IMR-90 (cell line): ENCODE data around the gene NMRK2. TPM values are rescaled to one million over a fixed set of nuclear protein-coding genes. Genes with fewer than 3 reads are reported as not detected.
A peak's percentile ranks its signal among the peaks of the same experiment; 100 is the strongest.

Experiments
- ATAC-seq: fragments of 200-7000 bp; cut with Tn5 transposase; 2 replicates; pipeline ENCODE4 v1.9.1; 2020; ENCODE audit warnings: low read depth, mild to moderate bottlenecking, moderate library complexity
- BruUV-seq: library from RNA; stranded (reverse); fragments of 400-500 nt; replicated peaks from 2 replicates; lab custom pipeline; 2021; lab: Mats Ljungman, UMichigan
- CTCF ChIA-PET: fragments of 300-600 bp; formaldehyde crosslinking; extraction: SDS; loops from one replicate; lab custom pipeline; 2021; ENCODE audit warnings: antibody characterized with exemption; lab: Yijun Ruan, JAX
- POLR2A ChIA-PET: fragments of 300-600 bp; sonication (Branson Sonifier 250); formaldehyde crosslinking; loops from one replicate; lab custom pipeline; 2022; ENCODE audit warnings: antibody characterized with exemption; ENCODE audit not compliant: unreplicated experiment; lab: Charles Lee
- DNase-seq: peaks from one replicate; pipeline ENCODE4 v3.0.0; 2013
- H2AFZ ChIP-seq: replicated peaks from 2 replicates; pipeline ENCODE3; 2013; ENCODE audit warnings: low read length, mild to moderate bottlenecking; ENCODE audit not compliant: poor library complexity
- H2AK5ac ChIP-seq: 2 replicates; pipeline ENCODE4 v1.6.1; 2013; ENCODE audit warnings: low read depth, low read length, inconsistent platforms
- H2AK9ac ChIP-seq: replicated peaks from 2 replicates; pipeline ENCODE3; 2013; ENCODE audit warnings: mild to moderate bottlenecking, low read depth, low read length, moderate library complexity; ENCODE audit not compliant: poor library complexity
- H2BK120ac ChIP-seq: 2 replicates; pipeline ENCODE4 v1.6.1; 2013; ENCODE audit warnings: low read depth, low read length, inconsistent platforms
- H2BK15ac ChIP-seq: 3 replicates; pipeline ENCODE4 v1.6.1; 2013; ENCODE audit warnings: low read depth, low read length, inconsistent platforms
- H2BK20ac ChIP-seq: 2 replicates; pipeline ENCODE4 v1.6.1; 2013; ENCODE audit warnings: low read depth, mild to moderate bottlenecking, inconsistent platforms, low read length, moderate library complexity
- H2BK5ac ChIP-seq: 2 replicates; pipeline ENCODE4 v1.6.1; 2013; ENCODE audit warnings: mild to moderate bottlenecking, low read depth, low read length, inconsistent platforms; ENCODE audit not compliant: poor library complexity, severe bottlenecking
- H3K14ac ChIP-seq: replicated peaks from 2 replicates; pipeline ENCODE4 v1.6.1; 2013; ENCODE audit warnings: low read depth, low read length, inconsistent platforms
- H3K18ac ChIP-seq: 2 replicates; pipeline ENCODE4 v1.6.1; 2013; ENCODE audit warnings: low read depth, low read length, control low read depth
- H3K23ac ChIP-seq: 2 replicates; pipeline ENCODE4 v1.6.1; 2013; ENCODE audit warnings: low read depth, low read length, inconsistent platforms
- H3K27ac ChIP-seq: 2 replicates; pipeline ENCODE4 v1.5.1; 2013; ENCODE audit warnings: mild to moderate bottlenecking, control low read depth, low read length; ENCODE audit not compliant: insufficient read depth
- H3K27me3 ChIP-seq: 2 replicates; pipeline ENCODE4 v1.6.1; 2013; ENCODE audit warnings: low read length; ENCODE audit not compliant: control insufficient read depth, insufficient read depth
- H3K36me3 ChIP-seq: 2 replicates; pipeline ENCODE4 v1.6.1; 2013; ENCODE audit warnings: low read length, mixed read lengths; ENCODE audit not compliant: control insufficient read depth, insufficient read depth
- H3K4ac ChIP-seq: 2 replicates; pipeline ENCODE4 v1.6.1; 2013; ENCODE audit warnings: low read depth, low read length, inconsistent platforms
- H3K4me1 ChIP-seq: 2 replicates; pipeline ENCODE4 v1.6.1; 2013; ENCODE audit warnings: low read length, mixed read lengths; ENCODE audit not compliant: control insufficient read depth, insufficient read depth
- H3K4me2 ChIP-seq: 2 replicates; pipeline ENCODE4 v1.6.1; 2013; ENCODE audit warnings: low read depth, mild to moderate bottlenecking, control low read depth, low read length, moderate library complexity
- H3K4me3 ChIP-seq: 2 replicates; pipeline ENCODE4 v1.5.1; 2013; ENCODE audit warnings: low read depth, mild to moderate bottlenecking, control low read depth, low read length, moderate library complexity; ENCODE audit not compliant: insufficient read depth
- H3K56ac ChIP-seq: 2 replicates; pipeline ENCODE4 v1.6.1; 2013; ENCODE audit warnings: low read length, inconsistent platforms; ENCODE audit not compliant: insufficient read depth; ENCODE audit errors: extremely low read depth
- H3K79me1 ChIP-seq, 2 experiments: 2 replicates each; pipeline ENCODE4 v1.6.1; 2013; ENCODE audit warnings: low read length in 2 of 2, inconsistent platforms in 1 of 2, low read depth in 1 of 2
- H3K9ac ChIP-seq: 2 replicates; pipeline ENCODE4 v1.6.1; 2013; ENCODE audit warnings: low read depth, low read length, control low read depth
- H3K9me1 ChIP-seq: 2 replicates; pipeline ENCODE4 v1.6.1; 2013; ENCODE audit warnings: low read length, inconsistent platforms; ENCODE audit not compliant: insufficient read depth
- H3K9me3 ChIP-seq: 2 replicates; pipeline ENCODE4 v1.6.1; 2013; ENCODE audit warnings: low read length; ENCODE audit not compliant: control insufficient read depth, insufficient read depth
- H4K20me1 ChIP-seq: 2 replicates; pipeline ENCODE4 v1.6.1; 2013; ENCODE audit warnings: low read length, inconsistent platforms; ENCODE audit not compliant: insufficient read depth
- H4K5ac ChIP-seq: 2 replicates; pipeline ENCODE4 v1.6.1; 2013; ENCODE audit warnings: mild to moderate bottlenecking, low read depth, low read length, control low read depth
- H4K8ac ChIP-seq, 2 experiments: 2 replicates each; pipeline ENCODE4 v1.6.1; 2013; ENCODE audit warnings: low read depth in 2 of 2, low read length in 2 of 2, control low read depth in 1 of 2, inconsistent platforms in 1 of 2
- H4K91ac ChIP-seq: 2 replicates; pipeline ENCODE4 v1.6.1; 2013; ENCODE audit warnings: low read depth, low read length, inconsistent platforms; ENCODE audit not compliant: insufficient read depth
- BHLHE40 ChIP-seq: fragments of 150-350 bp; IDR thresholded peaks from 2 replicates; pipeline ENCODE4 v1.6.1; 2016; ENCODE audit warnings: mild to moderate bottlenecking, low read depth, low read length
- CEBPB ChIP-seq: IDR thresholded peaks from 2 replicates; pipeline ENCODE4 v1.6.1; 2012; ENCODE audit warnings: low read depth, low read length, improper control_type of control experiment
- CHD1 ChIP-seq: IDR thresholded peaks from 2 replicates; pipeline ENCODE4 v1.6.1; 2012; ENCODE audit warnings: low read depth, low read length, improper control_type of control experiment
- CTCF ChIP-seq: conservative IDR thresholded peaks from 2 replicates; pipeline ENCODE4 v1.5.1; 2012; ENCODE audit warnings: mild to moderate bottlenecking, low read depth, low read length, improper control_type of control experiment
- FOS ChIP-seq: fragments of 150-350 bp; IDR thresholded peaks from 2 replicates; pipeline ENCODE4 v1.6.1; 2016; ENCODE audit warnings: low read depth, low read length
- MAFK ChIP-seq: IDR thresholded peaks from 2 replicates; pipeline ENCODE4 v1.6.1; 2012; ENCODE audit warnings: low read depth, low read length, improper control_type of control experiment
- MXI1 ChIP-seq: IDR thresholded peaks from 2 replicates; pipeline ENCODE4 v1.6.1; 2012; ENCODE audit warnings: low read depth, mild to moderate bottlenecking, low read length, moderate library complexity, borderline replicate concordance
- NFE2L2 ChIP-seq: fragments of 150-350 bp; IDR thresholded peaks from 2 replicates; pipeline ENCODE4 v1.6.1; 2016; ENCODE audit warnings: low read depth, mild to moderate bottlenecking, low read length
- RAD21 ChIP-seq: IDR thresholded peaks from 2 replicates; pipeline ENCODE4 v1.6.1; 2012; ENCODE audit warnings: low read length, improper control_type of control experiment
- RCOR1 ChIP-seq: IDR thresholded peaks from 2 replicates; pipeline ENCODE4 v1.6.1; 2012; ENCODE audit warnings: mild to moderate bottlenecking, low read length, improper control_type of control experiment; ENCODE audit not compliant: insufficient replicate concordance
- RFX5 ChIP-seq: IDR thresholded peaks from 2 replicates; pipeline ENCODE4 v1.8.0; 2012; ENCODE audit warnings: low read depth, mild to moderate bottlenecking, low read length, moderate library complexity
- SMC3 ChIP-seq: fragments of 150-350 bp; IDR thresholded peaks from 2 replicates; pipeline ENCODE4 v1.6.1; 2016; ENCODE audit warnings: low read depth, mild to moderate bottlenecking, antibody characterized with exemption, low read length, moderate library complexity
- USF2 ChIP-seq: fragments of 150-350 bp; IDR thresholded peaks from 2 replicates; pipeline ENCODE4 v1.6.1; 2017; ENCODE audit warnings: mild to moderate bottlenecking, antibody characterized with exemption, low read length, low read depth
- WGBS, 2 experiments: methylation state at CpG; one replicate each; pipeline versions ENCODE4 v1.1.5 to v1.1.7; 2013; ENCODE audit warnings: missing lambda C conversion rate in 2 of 2; ENCODE audit not compliant: insufficient read length in 1 of 2; ENCODE audit errors: extremely low coverage in 2 of 2; 5-methylcytosine and 5-hydroxymethylcytosine counted together
- dilution Hi-C: fragments of 300-500 bp; cut with HindIII; formaldehyde crosslinking; loops from one replicate; pipeline ENCODE4 v1.14.3; 2018; ENCODE audit warnings: low sequenced_read_pairs; ENCODE audit not compliant: unreplicated experiment
- in situ Hi-C: fragments of 300-500 bp; cut with MboI; formaldehyde crosslinking; loops from 3 replicates; pipeline ENCODE4 v1.14.3; 2019; ENCODE audit warnings: low sequenced_read_pairs, inconsistent platforms, mixed read lengths
- intact Hi-C: fragments of 100-400 bp; cut with micrococcal nuclease; formaldehyde crosslinking; loops from 2 replicates; pipeline ENCODE4 v1.10.0; 2022
- polyA plus RNA-seq, 3 experiments: library from polyadenylated mRNA; depleted of rRNA; stranded (reverse); fragments of >200 nt; gene quantifications; 2 replicates each; pipeline ENCODE4 v1.2.3, GENCODE V29; 2012; ENCODE audit warnings: low replicate concordance in 1 of 3
- total RNA-seq: library from RNA; depleted of rRNA; stranded (reverse); fragments of >200 nt; gene quantifications from 2 replicates; pipeline ENCODE4 v1.2.3, GENCODE V29; 2012

Gene NMRK2
- total and polyA plus RNA-seq, 2 of the 4 experiments (the other 2 are of a cell fraction) = not detected

DNA sequence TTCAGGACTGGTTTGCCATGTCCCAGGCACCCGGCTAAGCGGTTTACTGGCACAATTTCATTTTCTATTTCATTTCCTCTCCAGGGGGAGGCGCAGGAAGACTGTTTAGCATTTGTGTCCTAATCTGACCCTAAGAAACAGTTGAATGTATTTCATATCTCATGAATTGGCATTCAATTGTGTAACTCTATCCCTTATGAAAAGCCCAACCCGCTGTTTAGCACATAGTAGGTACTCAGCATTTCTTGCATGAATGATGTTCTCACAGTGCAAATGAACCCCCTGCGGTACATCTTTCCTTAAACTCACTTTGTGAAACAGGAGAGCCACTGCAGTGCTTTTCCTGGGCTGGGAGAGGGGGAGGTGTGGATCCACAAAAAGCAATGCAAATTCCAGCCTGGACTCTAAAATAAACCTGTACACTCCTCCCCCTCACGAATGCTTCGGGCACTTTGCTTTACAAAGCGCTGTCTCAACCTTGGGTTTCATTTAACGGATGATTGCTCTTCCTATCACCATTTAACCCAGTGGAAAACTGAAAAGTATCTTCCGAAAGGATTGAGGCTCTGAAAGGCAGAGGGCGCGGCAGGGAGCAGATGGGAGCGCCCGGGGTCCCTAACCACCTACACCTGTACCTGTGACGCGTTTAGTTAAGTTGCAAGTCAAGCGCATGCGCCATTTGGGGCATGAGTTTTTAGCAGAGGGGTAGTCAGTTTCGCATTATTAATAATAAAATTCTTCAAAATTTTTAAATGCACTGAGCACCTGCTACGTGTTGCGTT is 53.6 kb downstream of the NMRK2 start:
- ATAC-seq = peak; percentile 48
- dilution Hi-C loops = no loop called here
- CTCF ChIA-PET = interaction anchor here (1.5 to 2.0 kb wide), 2 partner anchors 17 to 222 kb away, joined by 3 to 8 read pairs; no protein-coding TSS in a partner anchor
- TF ChIP-seq BHLHE40 = no peak
- TF ChIP-seq FOS = no peak
- TF ChIP-seq RFX5 = no peak
- TF ChIP-seq NFE2L2 = no peak
- TF ChIP-seq USF2 = no peak
- TF ChIP-seq RCOR1 = no peak
- peak; percentile 54; the same call in 1 of the 2 replicates for TF ChIP-seq SMC3
- peak; percentile 61 for TF ChIP-seq RAD21
- peak; percentile 69 for TF ChIP-seq CEBPB
- TF ChIP-seq CHD1 = no peak
- TF ChIP-seq CTCF = peak; percentile 70
- TF ChIP-seq MAFK = no peak
- TF ChIP-seq MXI1 = no peak

More for the DNA sequence above, 53.6 kb downstream of the NMRK2 start:
- H4K8ac ChIP-seq = peak overlapping the region in 1 of 2 experiments; percentile 55; a peak in 2 of 4 replicates
- H3K36me3 ChIP-seq = peaks cover 32% of the 10 kb centered on the region
- BruUV-seq = no TSS peak
- peak overlapping the region; percentile 50 for H2BK5ac ChIP-seq
- H3K79me1 ChIP-seq = peaks cover 5 to 41% of the 10 kb centered on the region in 2 experiments; a peak in 3 of 4 replicates
- H2BK15ac ChIP-seq = no peak overlapping the region; the same call in 2 of the 3 replicates
- H4K91ac ChIP-seq = peak overlapping the region; percentile 43; the same call in 1 of the 2 replicates
- H2BK20ac ChIP-seq = no peak overlapping the region
- peak overlapping the region; percentile 79; the same call in 1 of the 2 replicates for H3K4me3 ChIP-seq
- peak overlapping the region; percentile 11; the same call in 1 of the 2 replicates for H4K5ac ChIP-seq
- no peak overlapping the region; the same call in 1 of the 2 replicates for H3K56ac ChIP-seq
- peak overlapping the region; percentile 43 for H3K9ac ChIP-seq
- peak overlapping the region; percentile 41; the same call in 1 of the 2 replicates for H2AK5ac ChIP-seq
- no peak overlapping the region for H2AK9ac ChIP-seq
- H3K4me2 ChIP-seq = peak overlapping the region; percentile 94
- WGBS, 2 experiments = no CpG with 5 or more reads among the region's 21 CpGs
- DNase-seq = peak; percentile 73
- in situ Hi-C loops (loop anchor here (5.0 kb wide), 1 partner anchor 221 kb away; no protein-coding TSS in a partner anchor), intact Hi-C loops (loop anchor here (1.0 to 2.0 kb wide), 2 partner anchors 20 to 218 kb away; partner anchors contain the start of gene PIAS4)
- H2AFZ ChIP-seq = peak overlapping the region; percentile 88
- H3K9me1 ChIP-seq = 0 out of 2 replicates have a peak, but pooled peaks cover 3% of the 10 kb centered on the region
- H4K20me1 ChIP-seq = peaks cover 38% of the 10 kb centered on the region
- no peaks in the 10 kb centered on the region for H3K27me3 ChIP-seq
- peaks cover 13% of the 10 kb centered on the region for H3K4me1 ChIP-seq
- peak overlapping the region; percentile 39; the same call in 1 of the 2 replicates for H3K27ac ChIP-seq
- H3K9me3 ChIP-seq = no peaks in the 10 kb centered on the region
- peak overlapping the region; percentile 29; the same call in 1 of the 2 replicates for H3K18ac ChIP-seq
- POLR2A ChIA-PET = no interaction called here
- H3K4ac ChIP-seq = no peak overlapping the region
- peak overlapping the region; percentile 13 for H3K23ac ChIP-seq
- no peak overlapping the region for H3K14ac ChIP-seq
- 0 out of 2 replicates have a peak overlapping the region, but pooled peaks have one; percentile 23 for H2BK120ac ChIP-seq
